SK-N-MC (cell line): ENCODE data around the gene ORC4.

Experiments used
- EZH2 ChIP-seq: fragments of 200-600 bp; sonication (generic); IDR thresholded peaks from one replicate; pipeline ENCODE4 v1.6.1; 2017; ENCODE audit warnings: antibody characterized with exemption
- FOXP2 ChIP-seq: optimal IDR thresholded peaks from 2 replicates; pipeline ENCODE3; 2011; ENCODE audit warnings: mild to moderate bottlenecking, moderate library complexity; ENCODE audit not compliant: insufficient read depth; ENCODE audit errors: extremely low read length, control extremely low read depth
- POLR2AphosphoS5 ChIP-seq: IDR thresholded peaks from 2 replicates; pipeline ENCODE4 v1.6.1; 2012; ENCODE audit warnings: mild to moderate bottlenecking, low read depth, low read length, borderline replicate concordance

DNA sequence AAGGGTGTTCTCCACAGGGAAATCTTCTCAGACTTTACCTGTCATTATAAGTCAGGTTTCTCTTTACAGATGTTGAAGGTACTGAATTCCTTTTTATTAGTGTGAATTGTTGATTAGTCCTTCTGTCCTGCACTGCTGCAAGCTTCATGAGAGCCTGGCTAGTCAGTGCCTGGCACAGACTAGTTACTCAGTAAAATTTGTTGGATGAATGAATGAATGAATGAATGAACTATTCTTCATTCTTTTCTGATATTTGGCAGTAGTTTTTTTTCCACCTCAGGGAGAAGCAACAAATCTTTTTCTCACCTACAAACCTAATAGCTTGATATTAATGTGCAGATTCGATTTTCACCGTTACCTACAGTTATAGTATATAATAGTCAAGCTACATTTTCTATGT is 111.4 kb downstream of the ORC4 start:
- TF ChIP-seq EZH2 (no peak), POLR2AphosphoS5 (no peak), FOXP2 (no peak)
